Uterus (tissue), 4 donors: Measurements from ENCODE around the gene IGF2. TPM values are rescaled to one million over a fixed set of nuclear protein-coding genes. Genes with fewer than 3 reads are reported as not detected.

Experiments used
- DNase-seq, 2 donors: peaks; one replicate each; pipeline ENCODE4 v3.0.0-alpha.2; 2019 to 2020
- H3K27ac ChIP-seq, 2 donors: fragments of 200-600 bp; sonication (generic); 1 replicate in 1 of 2; 2 replicates in 1 of 2; pipeline ENCODE4 v1.5.1; 2016 to 2018
- H3K27me3 ChIP-seq, 2 donors: fragments of 200-600 bp; sonication (generic); one replicate each; pipeline ENCODE4 v1.5.1; 2018 to 2019; ENCODE audit warnings: control low read depth in 1 of 2
- H3K36me3 ChIP-seq, 2 donors: fragments of 200-600 bp; sonication (generic); one replicate each; pipeline ENCODE4 v1.5.1; 2019; ENCODE audit warnings: control low read depth in 1 of 2
- H3K4me1 ChIP-seq, 2 donors: fragments of 200-600 bp; sonication (generic); one replicate each; pipeline ENCODE4 v1.5.1; 2018 to 2019; ENCODE audit warnings: control low read depth in 1 of 2
- H3K4me3 ChIP-seq, 2 donors: fragments of 200-600 bp; sonication (generic); 1 replicate in 1 of 2; 2 replicates in 1 of 2; pipeline ENCODE4 v1.5.1; 2018 to 2019; ENCODE audit warnings: mild to moderate bottlenecking in 1 of 2
- H3K9me3 ChIP-seq, 2 donors: fragments of 200-600 bp; sonication (generic); one replicate each; pipeline ENCODE4 v1.5.1; 2019; ENCODE audit warnings: control low read depth in 1 of 2
- CTCF ChIP-seq, 4 experiments: fragments of 200-600 bp in 2 of 4; fragments of 450-650 bp in 2 of 4; sonication (generic) in 2 of 4; IDR thresholded peaks; one replicate each; pipeline ENCODE4 v1.5.1; 2016 to 2019; ENCODE audit warnings: antibody characterized with exemption in 4 of 4, mild to moderate bottlenecking in 2 of 4, moderate library complexity in 1 of 4
- POLR2A ChIP-seq, 2 donors: fragments of 450-650 bp; IDR thresholded peaks; one replicate each; pipeline ENCODE4 v1.6.1; 2016; ENCODE audit warnings: antibody characterized with exemption in 2 of 2, mild to moderate bottlenecking in 1 of 2, moderate library complexity in 1 of 2
- intact Hi-C: fragments of 100-400 bp; cut with DNase I; formaldehyde crosslinking; loops from one replicate; pipeline ENCODE4 v1.15.1; 2023; ENCODE audit warnings: low total_unique reads
- total RNA-seq, 4 donors: library from RNA; depleted of rRNA in 3 of 4; stranded (reverse); fragments of >200 nt in 3 of 4; gene quantifications; one replicate each; pipeline versions ENCODE4 v1.1.0 to v1.2.4, GENCODE V29; 2014 to 2023
- donor health status: DM: yes; HTN: yes; CAD: no.

The IGF2 gene
- total RNA-seq, 4 donors from 2014 or later = 54.1 to 347 (median 188) TPM

GRCh38 chr11:2148595-2148994 lies 9.4 kb upstream of the IGF2 start:
- Histone ChIP-seq H3K4me1 (peaks cover 0 to 11% of the 10 kb centered on the region in 2 donors), H3K27ac (no peak overlapping the region), H3K27me3 (peaks cover 7 to 20% of the 10 kb centered on the region in 2 donors), H3K9me3 (no peaks in the 10 kb centered on the region), H3K4me3 (no peak overlapping the region), H3K36me3 (no peaks in the 10 kb centered on the region)
- TF ChIP-seq POLR2A (IDR thresholded peaks at IDR 0.05) (no peak), CTCF (IDR thresholded peaks at IDR 0.05) (no peak)
- no peak for DNase-seq
- intact Hi-C loops = no loop called here

- intact Hi-C loops = no loop called here
- Histone ChIP-seq H3K27me3 (peaks cover 7 to 31% of the 10 kb centered on the region in 2 donors), H3K27ac (no peak overlapping the region), H3K4me1 (peaks cover 0 to 11% of the 10 kb centered on the region in 2 donors), H3K36me3 (no peaks in the 10 kb centered on the region), H3K4me3 (no peak overlapping the region), H3K9me3 (no peaks in the 10 kb centered on the region)
- DNase-seq = no peak
- TF ChIP-seq CTCF (IDR thresholded peaks at IDR 0.05) (no peak), POLR2A (IDR thresholded peaks at IDR 0.05) (no peak)
These were observed 8.2 kb upstream of the IGF2 start for GRCh38 chr11:2147391-2147790.

DNA sequence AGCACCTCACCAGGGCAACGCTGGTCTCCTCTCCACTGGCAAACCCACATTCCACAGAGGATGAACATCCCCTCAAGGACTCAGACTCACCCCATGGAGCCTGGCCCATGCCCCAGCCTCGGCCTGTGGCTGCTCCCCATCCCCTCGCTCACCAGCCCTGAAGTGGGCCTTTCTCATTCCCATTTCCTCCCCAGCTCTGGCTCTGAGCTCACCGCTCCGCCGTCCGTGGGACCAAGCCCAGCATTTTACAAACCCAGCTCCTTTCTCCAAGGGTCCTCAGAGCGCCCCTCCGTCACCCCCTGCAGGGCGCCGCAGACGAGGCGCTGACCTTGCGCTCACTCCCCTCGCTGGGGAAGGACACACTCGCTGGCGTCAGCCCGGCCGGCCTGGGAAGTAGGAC lies 6.9 kb upstream of the IGF2 start:
- H3K9me3 ChIP-seq = no peaks in the 10 kb centered on the region
- H3K36me3 ChIP-seq = no peaks in the 10 kb centered on the region
- H3K27ac ChIP-seq = no peak overlapping the region
- intact Hi-C loops = no loop called here
- TF ChIP-seq CTCF (IDR thresholded peaks at IDR 0.05) (no peak), POLR2A (IDR thresholded peaks at IDR 0.05) (no peak)
- peaks cover 0 to 6% of the 10 kb centered on the region in 2 donors for H3K4me1 ChIP-seq
- no peak for DNase-seq
- no peak overlapping the region for H3K4me3 ChIP-seq
- H3K27me3 ChIP-seq = peaks cover 9 to 44% of the 10 kb centered on the region in 2 donors

- DNase-seq = no peak
- Histone ChIP-seq H3K27ac (no peak overlapping the region), H3K9me3 (no peaks in the 10 kb centered on the region), H3K27me3 (peaks cover 10 to 47% of the 10 kb centered on the region in 2 donors), H3K4me1 (peaks cover 0 to 9% of the 10 kb centered on the region in 2 donors), H3K4me3 (no peak overlapping the region), H3K36me3 (no peaks in the 10 kb centered on the region)
- intact Hi-C loops = no loop called here
- TF ChIP-seq CTCF (IDR thresholded peaks at IDR 0.05) (no peak), POLR2A (IDR thresholded peaks at IDR 0.05) (no peak)
These were observed 5.5 kb upstream of the IGF2 start for GRCh38 chr11:2144544-2145248.

DNA sequence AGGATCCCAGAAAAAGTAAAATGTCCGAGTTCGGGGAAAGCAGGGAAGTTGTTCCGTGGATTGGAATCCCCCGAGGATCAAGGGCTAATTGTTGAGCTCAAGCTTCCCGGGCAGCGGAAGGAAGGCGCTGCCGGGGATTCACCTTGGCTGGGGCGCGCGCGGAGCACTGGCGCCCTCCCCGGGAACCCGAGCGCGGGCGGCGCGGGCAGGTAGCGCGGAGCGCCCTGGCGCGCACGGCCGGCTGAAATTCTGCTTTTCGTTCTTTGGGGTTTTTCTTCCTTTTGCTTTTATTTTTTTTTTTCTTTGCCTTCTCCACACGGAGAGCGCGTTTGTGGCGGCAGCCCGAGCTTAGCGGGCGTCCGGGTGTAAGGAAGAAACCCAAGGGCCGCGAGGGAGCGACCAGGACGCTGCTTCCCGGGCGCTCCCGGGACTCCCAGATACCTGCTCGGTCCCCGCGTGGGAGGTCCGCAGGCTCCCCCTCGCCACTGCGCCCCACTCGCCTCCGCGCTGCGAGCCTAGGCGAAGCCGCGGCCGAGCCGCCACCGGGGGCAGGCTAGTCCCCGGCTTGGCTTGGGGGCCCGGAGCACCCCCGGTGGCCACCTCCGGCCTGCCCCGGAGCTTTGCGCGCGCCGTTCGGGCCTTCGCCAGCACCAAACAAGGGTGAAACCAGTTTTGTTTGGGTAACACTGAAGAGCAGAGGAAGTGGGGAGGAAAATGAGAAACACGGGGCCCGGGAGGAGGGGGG lies 4.8 kb upstream of the IGF2 start:
- intact Hi-C loops = no loop called here
- Histone ChIP-seq H3K36me3 (no peaks in the 10 kb centered on the region), H3K27me3 (peaks cover 11 to 47% of the 10 kb centered on the region in 2 donors), H3K4me3 (no peak overlapping the region), H3K4me1 (peaks cover 0 to 11% of the 10 kb centered on the region in 2 donors), H3K27ac (no peak overlapping the region), H3K9me3 (no peaks in the 10 kb centered on the region)
- no peak for DNase-seq
- TF ChIP-seq POLR2A (IDR thresholded peaks at IDR 0.05) (no peak), CTCF (IDR thresholded peaks at IDR 0.05) (no peak)
